Suprapubic skin (tissue), 3 donors: Measurements from ENCODE around the gene ATXN7.

Experiments used
- CTCF ChIP-seq, 2 donors: fragments of 200-600 bp in 1 of 2; fragments of 450-650 bp in 1 of 2; sonication (generic) in 1 of 2; IDR thresholded peaks; one replicate each; pipeline ENCODE4 v1.5.1; 2016 to 2019; ENCODE audit warnings: antibody characterized with exemption in 2 of 2, mild to moderate bottlenecking in 1 of 2, moderate library complexity in 1 of 2
- POLR2A ChIP-seq, 2 donors: fragments of 450-650 bp; IDR thresholded peaks; one replicate each; pipeline ENCODE4 v1.6.1; 2017; ENCODE audit warnings: antibody characterized with exemption in 2 of 2, mild to moderate bottlenecking in 2 of 2, moderate library complexity in 2 of 2

DNA sequence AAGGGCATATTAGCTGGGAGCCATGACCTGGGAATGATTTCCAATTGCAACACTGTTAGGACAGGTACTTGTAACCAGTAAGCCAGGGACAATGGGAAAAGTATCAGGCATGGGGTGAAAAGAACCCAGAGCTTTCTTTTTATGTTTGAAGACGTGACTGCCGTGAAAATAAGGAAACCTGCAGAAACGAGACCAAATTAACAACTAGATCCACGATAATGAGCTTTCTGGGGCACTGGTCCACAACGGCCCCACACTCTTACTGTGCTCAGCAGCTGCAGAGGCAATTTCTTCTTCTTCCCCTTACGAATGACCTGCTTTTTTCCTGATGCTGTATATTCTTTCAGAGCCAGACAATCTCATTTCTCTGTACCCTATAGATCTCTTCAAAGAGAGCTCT lies 33.1 kb upstream of the ATXN7 start:
- TF ChIP-seq CTCF (IDR thresholded peaks at IDR 0.05) (no peak), POLR2A (IDR thresholded peaks at IDR 0.05) (no peak)
